ENCODE data around the gene RAD18.

RAD18 gene

GRCh38 chr3:8985411-8985831 lies 22.1 kb upstream of the RAD18 start:
- H3K36me3 ChIP-seq (ENCODE audit: control insufficient read depth, low read length): no peaks in the 10 kb centered on the region
- no peaks in the 10 kb centered on the region for H3K9me2 ChIP-seq (replicated peaks; ENCODE audit: control insufficient read depth, low read length)
- peaks cover 4% of the 10 kb centered on the region; the same call in 1 of the 2 replicates for H3K27me3 ChIP-seq (ENCODE audit: control insufficient read depth, low read length)
- no peaks in the 10 kb centered on the region for H3K9me3 ChIP-seq (ENCODE audit: control insufficient read depth, insufficient read depth, low read length)
- H3K27ac ChIP-seq (ENCODE audit: low read depth, low read length): no peak overlapping the region
- no peaks in the 10 kb centered on the region for H4K20me1 ChIP-seq (ENCODE audit: control insufficient read depth, insufficient read depth, low read depth, low read length)
- no peak overlapping the region for H3K4me3 ChIP-seq (ENCODE audit: low read length)
- no peaks in the 10 kb centered on the region for H3K4me1 ChIP-seq (ENCODE audit: control insufficient read depth, low read length)
- H3F3A ChIP-seq (ENCODE audit: control insufficient read depth, insufficient read depth): no peaks in the 10 kb centered on the region
- no peak for TF ChIP-seq EZH2phosphoT487 (IDR thresholded peaks at IDR 0.05; ENCODE audit: borderline replicate concordance, low read length)
- no peak for TF ChIP-seq CTCF (IDR thresholded peaks at IDR 0.05; ENCODE audit: low read depth, low read length, poor library complexity, severe bottlenecking)
- no peak overlapping the region for H3K4me2 ChIP-seq (ENCODE audit: low read length)
- H3K79me2 ChIP-seq (ENCODE audit: control insufficient read depth, low read length): no peaks in the 10 kb centered on the region

GRCh38 chr3:8984526-8984925 lies 21.3 kb upstream of the RAD18 start:
- TF ChIP-seq CTCF (IDR thresholded peaks at IDR 0.05; ENCODE audit: low read depth, low read length, poor library complexity, severe bottlenecking) (no peak), EZH2phosphoT487 (IDR thresholded peaks at IDR 0.05; ENCODE audit: borderline replicate concordance, low read length) (no peak)
- no peaks in the 10 kb centered on the region for H3K4me1 ChIP-seq (ENCODE audit: control insufficient read depth, low read length)
- no peak overlapping the region for H3K4me3 ChIP-seq (ENCODE audit: low read length)
- peaks cover 10% of the 10 kb centered on the region; the same call in 1 of the 2 replicates for H3K27me3 ChIP-seq (ENCODE audit: control insufficient read depth, low read length)
- H3F3A ChIP-seq (ENCODE audit: control insufficient read depth, insufficient read depth): no peaks in the 10 kb centered on the region
- H3K27ac ChIP-seq (ENCODE audit: low read depth, low read length): no peak overlapping the region
- H3K4me2 ChIP-seq (ENCODE audit: low read length): no peak overlapping the region
- H3K9me3 ChIP-seq (ENCODE audit: control insufficient read depth, insufficient read depth, low read length): no peaks in the 10 kb centered on the region
- H3K36me3 ChIP-seq (ENCODE audit: control insufficient read depth, low read length): no peaks in the 10 kb centered on the region
- H3K9me2 ChIP-seq (replicated peaks; ENCODE audit: control insufficient read depth, low read length): no peaks in the 10 kb centered on the region
- no peaks in the 10 kb centered on the region for H3K79me2 ChIP-seq (ENCODE audit: control insufficient read depth, low read length)
- H4K20me1 ChIP-seq (ENCODE audit: control insufficient read depth, insufficient read depth, low read depth, low read length): no peaks in the 10 kb centered on the region

- no peaks in the 10 kb centered on the region for H3F3A ChIP-seq (ENCODE audit: control insufficient read depth, insufficient read depth)
- no peaks in the 10 kb centered on the region for H3K79me2 ChIP-seq (ENCODE audit: control insufficient read depth, low read length)
- H3K4me3 ChIP-seq (ENCODE audit: low read length): no peak overlapping the region
- no peaks in the 10 kb centered on the region for H3K9me3 ChIP-seq (ENCODE audit: control insufficient read depth, insufficient read depth, low read length)
- TF ChIP-seq EZH2phosphoT487 (IDR thresholded peaks at IDR 0.05; ENCODE audit: borderline replicate concordance, low read length): no peak
- no peak for TF ChIP-seq CTCF (IDR thresholded peaks at IDR 0.05; ENCODE audit: low read depth, low read length, poor library complexity, severe bottlenecking)
- no peaks in the 10 kb centered on the region for H3K36me3 ChIP-seq (ENCODE audit: control insufficient read depth, low read length)
- H3K9me2 ChIP-seq (replicated peaks; ENCODE audit: control insufficient read depth, low read length): no peaks in the 10 kb centered on the region
- H3K27me3 ChIP-seq (ENCODE audit: control insufficient read depth, low read length): peaks cover 11% of the 10 kb centered on the region
- H3K27ac ChIP-seq (ENCODE audit: low read depth, low read length): no peak overlapping the region
- no peaks in the 10 kb centered on the region for H4K20me1 ChIP-seq (ENCODE audit: control insufficient read depth, insufficient read depth, low read depth, low read length)
- no peaks in the 10 kb centered on the region for H3K4me1 ChIP-seq (ENCODE audit: control insufficient read depth, low read length)
- H3K4me2 ChIP-seq (ENCODE audit: low read length): no peak overlapping the region
These were observed 20.8 kb upstream of the RAD18 start for GRCh38 chr3:8984081-8984480.
